Adrenal gland (tissue), 5 donors: ENCODE data around the gene RAB27B.

Experiments used
- CTCF ChIP-seq, 6 experiments: fragments of 450-650 bp in 4 of 6; fragments of 200-600 bp in 2 of 6; sonication (generic) in 1 of 6; IDR thresholded peaks; 1 replicate in 5 of 6; 2 replicates in 1 of 6; pipeline versions ENCODE4 v1.5.1 to v1.8.0; 2016 to 2021; ENCODE audit warnings: antibody characterized with exemption in 6 of 6, mild to moderate bottlenecking in 2 of 6, moderate library complexity in 1 of 6
- POLR2A ChIP-seq, 2 donors: fragments of 450-650 bp; IDR thresholded peaks; one replicate each; pipeline ENCODE4 v1.6.1; 2017; ENCODE audit warnings: antibody characterized with exemption in 2 of 2, mild to moderate bottlenecking in 2 of 2, moderate library complexity in 1 of 2
- donor health status: DM: no; HTN: no; CAD: no.

GRCh38 chr18:54911551-54911950, 83.3 kb downstream of the RAB27B start:
- TF ChIP-seq CTCF (IDR thresholded peaks at IDR 0.05) = no peak
- TF ChIP-seq POLR2A (IDR thresholded peaks at IDR 0.05) = no peak
